ENCODE measurements around the gene MRGPRG. TPM values are rescaled to one million over a fixed set of nuclear protein-coding genes. Genes with fewer than 3 reads are reported as not detected.

The MRGPRG gene
- total and polyA plus RNA-seq, 9 of the 15 experiments (the other 6 are each of a cell fraction or from before 2014, with no cell fraction given) = not detected

GRCh38 chr11:3169255-3170043, 49.2 kb downstream of the MRGPRG start (continued):
- TF ChIP-seq KLF10 (CRISPR knock-in tag; IDR thresholded peaks at IDR 0.05) (no peak), CBX5 (IDR thresholded peaks at IDR 0.05; ENCODE audit: borderline replicate concordance, low read depth) (peak; percentile 70; the same call in 1 of the 2 replicates), PTRF (tag; IDR thresholded peaks at IDR 0.05) (no peak), DEAF1 (CRISPR knock-in tag; IDR thresholded peaks at IDR 0.05) (no peak), NFRKB (IDR thresholded peaks at IDR 0.05; ENCODE audit: low read depth) (no peak; the same call in 1 of the 2 replicates), NR3C1 (CRISPR knock-in tag; IDR thresholded peaks at IDR 0.05) (no peak), CBX2 (IDR thresholded peaks at IDR 0.05; ENCODE audit: insufficient read depth, low read length, poor library complexity, severe bottlenecking) (no peak), MTA2 (IDR thresholded peaks at IDR 0.05; ENCODE audit: low read depth) (peak; percentile 77), BDP1 (IDR thresholded peaks at IDR 0.05; ENCODE audit: insufficient read depth, insufficient read length) (no peak), SOX6 (IDR thresholded peaks at IDR 0.05) (peak; percentile 85), SRSF9 (IDR thresholded peaks at IDR 0.05; ENCODE audit: borderline replicate concordance, low read depth, low read length) (no peak), PHF21A (IDR thresholded peaks at IDR 0.05; ENCODE audit: borderline replicate concordance, low read depth) (no peak), MCM3 (IDR thresholded peaks at IDR 0.05) (no peak), ETS2 (tag; IDR thresholded peaks at IDR 0.05; ENCODE audit: borderline replicate concordance, poor library complexity, severe bottlenecking) (no peak)
- TF ChIP-seq, protein P1, sequence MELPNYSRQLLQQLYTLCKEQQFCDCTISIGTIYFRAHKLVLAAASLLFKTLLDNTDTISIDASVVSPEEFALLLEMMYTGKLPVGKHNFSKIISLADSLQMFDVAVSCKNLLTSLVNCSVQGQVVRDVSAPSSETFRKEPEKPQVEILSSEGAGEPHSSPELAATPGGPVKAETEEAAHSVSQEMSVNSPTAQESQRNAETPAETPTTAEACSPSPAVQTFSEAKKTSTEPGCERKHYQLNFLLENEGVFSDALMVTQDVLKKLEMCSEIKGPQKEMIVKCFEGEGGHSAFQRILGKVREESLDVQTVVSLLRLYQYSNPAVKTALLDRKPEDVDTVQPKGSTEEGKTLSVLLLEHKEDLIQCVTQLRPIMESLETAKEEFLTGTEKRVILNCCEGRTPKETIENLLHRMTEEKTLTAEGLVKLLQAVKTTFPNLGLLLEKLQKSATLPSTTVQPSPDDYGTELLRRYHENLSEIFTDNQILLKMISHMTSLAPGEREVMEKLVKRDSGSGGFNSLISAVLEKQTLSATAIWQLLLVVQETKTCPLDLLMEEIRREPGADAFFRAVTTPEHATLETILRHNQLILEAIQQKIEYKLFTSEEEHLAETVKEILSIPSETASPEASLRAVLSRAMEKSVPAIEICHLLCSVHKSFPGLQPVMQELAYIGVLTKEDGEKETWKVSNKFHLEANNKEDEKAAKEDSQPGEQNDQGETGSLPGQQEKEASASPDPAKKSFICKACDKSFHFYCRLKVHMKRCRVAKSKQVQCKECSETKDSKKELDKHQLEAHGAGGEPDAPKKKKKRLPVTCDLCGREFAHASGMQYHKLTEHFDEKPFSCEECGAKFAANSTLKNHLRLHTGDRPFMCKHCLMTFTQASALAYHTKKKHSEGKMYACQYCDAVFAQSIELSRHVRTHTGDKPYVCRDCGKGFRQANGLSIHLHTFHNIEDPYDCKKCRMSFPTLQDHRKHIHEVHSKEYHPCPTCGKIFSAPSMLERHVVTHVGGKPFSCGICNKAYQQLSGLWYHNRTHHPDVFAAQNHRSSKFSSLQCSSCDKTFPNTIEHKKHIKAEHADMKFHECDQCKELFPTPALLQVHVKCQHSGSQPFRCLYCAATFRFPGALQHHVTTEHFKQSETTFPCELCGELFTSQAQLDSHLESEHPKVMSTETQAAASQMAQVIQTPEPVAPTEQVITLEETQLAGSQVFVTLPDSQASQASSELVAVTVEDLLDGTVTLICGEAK (IDR thresholded peaks at IDR 0.05) = peak; percentile 48; the same call in 1 of the 2 replicates
- TF ChIP-seq, protein P1 (CRISPR knock-in tag; IDR thresholded peaks at IDR 0.05) = no peak
- TF ChIP-seq, protein P2, sequence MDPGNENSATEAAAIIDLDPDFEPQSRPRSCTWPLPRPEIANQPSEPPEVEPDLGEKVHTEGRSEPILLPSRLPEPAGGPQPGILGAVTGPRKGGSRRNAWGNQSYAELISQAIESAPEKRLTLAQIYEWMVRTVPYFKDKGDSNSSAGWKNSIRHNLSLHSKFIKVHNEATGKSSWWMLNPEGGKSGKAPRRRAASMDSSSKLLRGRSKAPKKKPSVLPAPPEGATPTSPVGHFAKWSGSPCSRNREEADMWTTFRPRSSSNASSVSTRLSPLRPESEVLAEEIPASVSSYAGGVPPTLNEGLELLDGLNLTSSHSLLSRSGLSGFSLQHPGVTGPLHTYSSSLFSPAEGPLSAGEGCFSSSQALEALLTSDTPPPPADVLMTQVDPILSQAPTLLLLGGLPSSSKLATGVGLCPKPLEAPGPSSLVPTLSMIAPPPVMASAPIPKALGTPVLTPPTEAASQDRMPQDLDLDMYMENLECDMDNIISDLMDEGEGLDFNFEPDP (CRISPR knock-in tag; IDR thresholded peaks at IDR 0.05) = no peak

Measured in K562 (cell line).